Right lung (tissue), 10 donors: Measurements from ENCODE around the gene TECPR2. TPM values are rescaled to one million over a fixed set of nuclear protein-coding genes. Genes with fewer than 3 reads are reported as not detected.

Source experiments
- DNase-seq, 2 donors: peaks; one replicate each; pipeline ENCODE4 v3.0.0-alpha.2; 2013
- long read RNA-seq, 8 donors: transcript quantifications; one replicate each; lab custom pipeline, GENCODE V29; 2026
- polyA plus RNA-seq, 5 donors: library from polyadenylated mRNA; unstranded; fragments of 120-200 nt; gene quantifications; one replicate each; pipeline versions ENCODE4 v1.2.1 to v1.2.3, GENCODE V29; 2013; ENCODE audit warnings: inconsistent platforms in 1 of 5, low replicate concordance in 1 of 5; ENCODE audit not compliant: insufficient read length in 5 of 5, insufficient read depth in 1 of 5

TECPR2 gene, protein sequence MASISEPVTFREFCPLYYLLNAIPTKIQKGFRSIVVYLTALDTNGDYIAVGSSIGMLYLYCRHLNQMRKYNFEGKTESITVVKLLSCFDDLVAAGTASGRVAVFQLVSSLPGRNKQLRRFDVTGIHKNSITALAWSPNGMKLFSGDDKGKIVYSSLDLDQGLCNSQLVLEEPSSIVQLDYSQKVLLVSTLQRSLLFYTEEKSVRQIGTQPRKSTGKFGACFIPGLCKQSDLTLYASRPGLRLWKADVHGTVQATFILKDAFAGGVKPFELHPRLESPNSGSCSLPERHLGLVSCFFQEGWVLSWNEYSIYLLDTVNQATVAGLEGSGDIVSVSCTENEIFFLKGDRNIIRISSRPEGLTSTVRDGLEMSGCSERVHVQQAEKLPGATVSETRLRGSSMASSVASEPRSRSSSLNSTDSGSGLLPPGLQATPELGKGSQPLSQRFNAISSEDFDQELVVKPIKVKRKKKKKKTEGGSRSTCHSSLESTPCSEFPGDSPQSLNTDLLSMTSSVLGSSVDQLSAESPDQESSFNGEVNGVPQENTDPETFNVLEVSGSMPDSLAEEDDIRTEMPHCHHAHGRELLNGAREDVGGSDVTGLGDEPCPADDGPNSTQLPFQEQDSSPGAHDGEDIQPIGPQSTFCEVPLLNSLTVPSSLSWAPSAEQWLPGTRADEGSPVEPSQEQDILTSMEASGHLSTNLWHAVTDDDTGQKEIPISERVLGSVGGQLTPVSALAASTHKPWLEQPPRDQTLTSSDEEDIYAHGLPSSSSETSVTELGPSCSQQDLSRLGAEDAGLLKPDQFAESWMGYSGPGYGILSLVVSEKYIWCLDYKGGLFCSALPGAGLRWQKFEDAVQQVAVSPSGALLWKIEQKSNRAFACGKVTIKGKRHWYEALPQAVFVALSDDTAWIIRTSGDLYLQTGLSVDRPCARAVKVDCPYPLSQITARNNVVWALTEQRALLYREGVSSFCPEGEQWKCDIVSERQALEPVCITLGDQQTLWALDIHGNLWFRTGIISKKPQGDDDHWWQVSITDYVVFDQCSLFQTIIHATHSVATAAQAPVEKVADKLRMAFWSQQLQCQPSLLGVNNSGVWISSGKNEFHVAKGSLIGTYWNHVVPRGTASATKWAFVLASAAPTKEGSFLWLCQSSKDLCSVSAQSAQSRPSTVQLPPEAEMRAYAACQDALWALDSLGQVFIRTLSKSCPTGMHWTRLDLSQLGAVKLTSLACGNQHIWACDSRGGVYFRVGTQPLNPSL (N-terminal part only)
- polyA plus RNA-seq: 10 to 100 TPM; 13.8 to 15.6 (median 14.5) TPM
- long read RNA-seq, donor 1, partial matches to known transcripts: 0 of 1 reads
- long read RNA-seq, donor 1, other reads (novel, unspliced or antisense): 0 of 1 reads
- long read RNA-seq, donor 2: 0 reads
- long read RNA-seq, donor 3, partial matches to known transcripts: 9 of 10 reads
- long read RNA-seq, donor 3, other reads (novel, unspliced or antisense): 0 of 10 reads
- long read RNA-seq, donor 4: 0 reads
- long read RNA-seq, donor 5, partial matches to known transcripts: 6 of 6 reads
- long read RNA-seq, donor 5, other reads (novel, unspliced or antisense): 0 of 6 reads
- long read RNA-seq, donor 6, full-length matches to known transcripts: 2 of 18 reads
- long read RNA-seq, donor 6, partial matches to known transcripts: 16 of 18 reads
- long read RNA-seq, donor 6, other reads (novel, unspliced or antisense): 0 of 18 reads
- long read RNA-seq, donor 7: 0 reads
- long read RNA-seq, donor 8, partial matches to known transcripts: 0 of 1 reads
- long read RNA-seq, donor 8, other reads (novel, unspliced or antisense): 0 of 1 reads

DNA sequence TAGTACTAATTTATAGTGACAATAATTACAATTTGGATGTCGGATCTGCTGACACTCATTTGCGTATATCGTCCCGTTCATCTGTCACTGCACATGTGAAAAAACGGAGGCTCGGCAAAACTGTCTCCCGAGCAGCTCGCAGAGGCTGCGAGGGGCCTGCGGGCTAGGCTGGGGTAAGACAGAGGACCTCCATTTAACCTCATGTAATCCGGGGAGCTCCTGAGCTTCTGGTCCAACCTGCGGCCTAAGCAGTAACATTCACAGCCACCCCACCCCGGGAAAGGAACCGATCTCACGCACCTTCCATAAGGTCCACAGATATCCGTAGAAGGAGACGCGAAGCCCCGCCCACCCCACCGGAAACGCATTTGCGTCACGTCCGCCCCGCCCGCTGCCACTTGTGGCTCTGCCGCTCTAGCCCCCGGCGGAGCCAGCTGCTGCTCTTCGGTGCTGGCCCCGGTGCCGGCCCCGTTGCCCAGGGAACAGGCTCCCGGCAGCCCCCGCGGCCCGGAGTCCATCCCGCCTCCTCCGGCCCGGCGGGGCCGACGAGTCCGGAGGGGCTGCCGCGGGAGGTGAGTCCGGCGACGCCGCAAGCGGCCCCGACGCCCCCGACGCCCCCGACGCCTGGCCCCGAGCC, at the start of gene TECPR2, which contains the start of gene CINP:
Gene TECPR2, plus strand, starts transcription at position 397 of the 637 bp plus-strand sequence. CDS start 13,781 bp downstream, outside the sequence.
Gene CINP, minus strand, starts transcription at position 346 of the 637 bp plus-strand sequence. Its CDS starts 39 bp downstream, at position 307.
- DNase-seq: peak; percentile 94

DNA sequence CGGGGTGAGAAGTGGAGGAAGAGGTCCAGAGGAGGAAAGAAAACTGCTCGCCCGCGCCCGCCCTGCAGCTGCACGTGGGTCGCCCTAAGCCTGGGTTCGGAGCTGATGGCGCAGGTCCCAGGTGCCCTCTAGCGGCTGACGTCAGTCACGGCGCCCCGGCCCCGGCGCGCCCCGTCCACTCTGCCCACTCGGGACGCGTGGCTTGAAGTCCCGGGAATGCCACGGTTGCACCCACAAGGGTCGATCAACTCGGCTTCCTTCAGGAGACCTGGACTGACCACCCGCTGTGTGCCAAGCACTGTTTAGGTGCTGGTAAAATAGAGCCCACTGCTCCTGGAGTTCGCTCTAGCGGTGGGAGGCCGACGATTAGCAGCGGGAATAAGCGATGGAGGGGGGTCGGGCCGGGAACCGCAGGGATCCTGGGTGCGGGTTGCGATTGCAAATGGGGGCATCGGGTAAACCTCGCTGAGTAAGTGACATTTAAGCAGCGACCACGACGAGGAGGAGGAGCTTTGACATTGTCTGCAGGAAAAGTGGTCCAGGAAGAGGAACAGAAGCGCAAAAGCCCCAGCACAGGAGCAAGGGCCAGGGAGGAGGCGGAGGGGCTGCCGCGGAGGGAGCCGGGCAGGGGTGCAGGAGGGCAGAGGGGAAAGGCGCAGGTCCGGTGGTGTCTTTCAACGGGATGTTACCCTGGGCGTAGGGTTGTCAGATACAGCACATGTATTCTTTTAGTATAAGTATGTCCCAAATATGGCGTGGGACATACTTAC, 48.3 kb upstream of the TECPR2 start:
- peak; percentile 79 to 86 for DNase-seq

DNA sequence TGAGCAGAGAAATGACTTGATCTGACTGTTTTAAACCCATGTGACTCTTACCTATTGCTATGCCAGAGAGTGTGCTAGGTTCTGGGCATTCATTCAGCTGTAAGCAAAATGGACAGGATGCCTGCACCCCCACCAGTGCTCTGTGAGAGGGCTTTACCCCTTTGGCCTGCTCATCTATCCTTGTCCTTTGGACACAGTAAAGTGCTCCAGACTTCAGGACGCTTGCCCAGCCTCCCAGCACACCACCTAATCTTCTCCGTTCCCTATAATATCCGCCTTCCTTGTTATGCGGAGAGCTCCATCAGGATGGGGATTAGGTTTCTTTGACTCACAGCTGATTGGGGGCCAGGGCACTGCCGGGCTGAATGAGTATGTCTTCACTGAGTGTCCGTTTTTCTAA, 47.6 kb upstream of the TECPR2 start:
- no peak for DNase-seq

DNA sequence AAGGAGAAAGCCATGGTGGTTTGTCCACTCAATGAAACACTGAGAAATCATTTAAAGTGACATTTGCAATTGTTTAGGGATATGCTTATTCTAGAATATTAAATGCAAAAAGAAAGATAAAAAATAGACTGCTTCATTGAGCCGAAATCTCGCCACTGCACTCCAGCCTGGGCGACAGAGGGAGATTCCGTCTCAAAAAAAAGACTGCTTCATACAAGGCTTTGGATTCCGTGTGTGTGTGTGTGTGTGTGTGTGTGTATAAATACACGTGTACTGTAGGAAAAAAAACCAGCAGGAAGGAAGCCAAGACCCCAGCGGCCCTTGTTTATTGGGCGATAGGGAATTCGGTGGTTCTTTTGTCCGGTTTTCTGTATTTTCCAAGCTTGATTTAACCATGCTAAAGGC, 46.4 kb upstream of the TECPR2 start:
- no peak for DNase-seq

DNA sequence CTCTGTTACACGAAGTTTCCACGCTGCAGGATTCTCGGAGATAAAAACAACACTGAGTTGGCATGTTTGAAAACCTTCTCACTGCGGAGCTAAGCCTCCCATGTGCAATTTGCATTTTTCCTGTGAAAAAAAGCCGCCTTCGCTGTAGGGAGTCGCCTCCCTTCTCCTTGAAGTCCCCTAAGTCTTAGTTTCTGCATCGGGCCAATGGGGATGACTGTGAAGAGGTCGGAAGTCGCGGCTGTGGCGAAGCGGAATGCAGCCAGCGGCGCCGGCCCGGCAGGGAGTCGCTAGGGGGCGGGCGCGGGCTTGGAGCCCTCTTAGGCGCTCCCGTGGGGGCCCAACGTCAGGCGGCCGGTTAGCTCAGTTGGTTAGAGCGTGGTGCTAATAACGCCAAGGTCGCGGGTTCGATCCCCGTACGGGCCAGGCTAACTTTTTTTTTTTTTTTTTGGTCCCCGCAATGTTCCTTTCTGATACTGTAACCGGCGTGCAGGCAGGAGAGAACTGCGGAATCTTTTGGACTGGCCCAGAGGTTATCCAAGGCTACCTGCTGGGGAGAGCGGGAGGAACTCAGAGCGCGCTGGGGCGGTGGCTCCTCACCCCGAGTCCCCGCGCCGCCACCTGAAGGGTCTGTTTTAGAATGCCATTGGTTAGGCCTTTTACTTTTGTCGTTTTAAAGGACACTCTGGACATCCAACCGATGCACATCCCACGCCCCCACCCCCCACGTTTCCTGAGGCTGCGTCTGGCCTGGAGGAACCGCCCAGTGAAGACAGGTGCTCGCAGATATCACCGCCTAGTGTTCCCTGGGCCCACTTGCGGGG, 45.8 kb upstream of the TECPR2 start:
- DNase-seq: peak; percentile 90 to 92

DNA sequence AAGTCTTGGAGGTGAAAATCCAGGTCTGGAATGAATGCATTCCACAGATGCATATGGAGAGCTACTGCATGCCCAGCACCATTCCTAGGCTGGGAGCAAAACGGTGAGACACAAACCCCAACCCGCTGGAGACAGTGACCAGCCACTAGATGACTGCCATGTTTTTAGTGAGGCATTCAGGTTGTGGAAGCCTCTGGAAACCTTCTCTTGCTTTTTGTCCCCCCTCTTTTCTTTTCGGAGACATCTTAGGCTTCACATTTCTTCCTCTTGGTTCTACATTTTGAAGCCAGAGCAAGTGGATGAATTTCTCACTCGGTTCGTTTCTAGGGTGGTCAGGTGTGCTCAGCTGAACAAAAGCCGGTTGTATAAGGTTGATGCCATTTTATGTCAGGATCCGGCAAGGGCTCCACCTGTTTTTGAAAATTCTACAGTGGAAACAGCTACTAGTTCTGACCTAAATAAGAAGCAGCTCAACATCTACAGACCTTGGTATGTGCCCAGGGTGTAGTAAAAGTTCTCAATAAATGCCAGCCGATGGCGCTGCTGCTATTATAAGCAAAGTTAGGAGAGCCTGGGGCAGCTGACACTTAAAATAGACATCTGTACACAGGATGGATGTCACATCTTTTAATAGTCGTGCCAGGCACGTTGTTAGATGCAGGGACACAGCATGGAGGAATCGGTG, 45.0 kb upstream of the TECPR2 start:
- no peak for DNase-seq

DNA sequence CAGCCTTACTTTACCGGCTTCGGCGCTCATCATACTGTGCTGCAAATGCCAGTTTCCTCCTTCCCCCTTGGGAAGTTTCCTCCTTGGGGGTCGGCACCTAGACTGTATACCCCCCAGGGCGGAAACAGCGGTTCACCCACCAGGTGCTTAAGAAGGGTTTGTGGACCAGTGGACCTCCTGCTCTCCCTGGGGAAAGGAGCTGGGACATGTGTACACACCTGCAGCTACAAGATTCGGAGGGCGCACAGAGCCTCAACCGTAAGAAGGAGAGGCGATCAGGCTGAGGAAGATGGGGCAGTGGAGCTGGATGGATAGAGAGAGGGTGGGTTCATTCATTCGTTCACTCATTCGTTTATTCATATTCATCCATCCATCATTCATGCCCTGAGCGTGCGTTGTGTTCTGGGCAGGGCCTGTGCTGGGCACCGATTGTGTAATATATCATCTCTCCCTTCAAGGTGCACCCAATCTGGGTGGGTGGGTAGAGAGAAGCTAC, 43.9 kb upstream of the TECPR2 start:
- no peak for DNase-seq

DNA sequence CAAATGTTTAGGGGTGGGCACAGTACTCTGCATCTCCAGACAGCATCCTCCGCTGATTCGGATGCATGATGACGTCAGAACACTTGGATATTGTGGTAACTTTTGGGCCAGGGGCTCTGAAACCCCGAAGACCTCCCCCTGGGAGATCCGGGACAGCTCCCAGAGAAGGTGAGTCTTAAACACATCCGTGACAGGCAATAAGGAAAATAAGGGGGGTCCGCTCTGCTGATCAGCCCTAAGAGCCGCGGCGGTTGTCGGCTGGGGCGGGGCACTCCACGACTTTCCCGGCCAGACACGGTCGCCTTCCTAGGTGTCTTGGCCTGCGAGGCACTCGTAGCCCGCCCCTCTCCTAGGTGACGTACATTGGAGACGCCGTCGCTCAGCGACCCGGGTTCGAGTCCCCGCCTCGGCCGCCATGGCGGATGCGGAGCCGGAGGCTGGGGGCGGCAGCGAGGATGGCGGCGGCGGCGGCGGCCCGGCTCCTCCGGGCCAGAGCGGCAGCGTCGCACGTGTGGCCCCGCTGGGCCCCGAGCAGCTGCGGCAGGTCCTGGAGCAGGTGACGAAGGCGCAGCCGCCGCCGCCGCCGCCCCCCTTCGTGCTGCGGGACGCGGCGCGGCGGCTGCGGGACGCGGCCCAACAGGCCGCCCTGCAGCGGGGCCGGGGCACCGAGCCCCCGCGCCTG, 43.2 kb upstream of the TECPR2 start, which contains the start of gene ZNF839:
Gene ZNF839, plus strand, starts transcription at position 396 of the 682 bp plus-strand sequence. Its CDS starts 20 bp downstream, at position 416.
- DNase-seq: peak; percentile 87 to 90

DNA sequence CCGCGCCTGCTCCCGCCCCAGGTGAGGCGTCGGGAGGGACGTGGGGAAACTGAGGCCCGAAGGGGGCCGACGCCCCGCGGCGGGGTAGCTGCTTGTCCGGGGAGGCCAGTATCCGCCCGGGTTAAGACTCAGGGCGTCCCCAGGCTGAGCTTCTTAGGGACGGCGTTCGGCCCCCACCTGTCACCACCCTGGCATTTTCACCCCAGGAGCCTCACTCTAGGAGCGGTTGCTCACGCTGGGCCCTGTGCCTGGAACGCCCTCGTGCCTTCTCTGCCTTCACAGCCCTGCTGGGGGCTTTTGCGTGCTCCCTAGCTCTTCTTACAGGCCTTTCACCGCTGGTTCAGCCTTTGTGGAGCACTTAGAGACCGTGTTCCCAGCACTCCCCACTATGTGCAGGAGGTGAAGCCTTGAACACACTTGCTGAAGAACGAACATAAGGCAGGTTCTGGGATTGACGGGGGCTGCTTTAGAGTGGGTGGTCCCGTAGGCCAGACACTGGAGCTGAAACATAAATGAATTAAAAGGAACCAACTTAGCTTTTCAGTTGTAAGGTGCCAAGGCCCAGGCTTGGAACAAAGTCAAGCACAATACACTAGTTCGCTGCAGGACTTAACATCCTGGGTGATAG, 42.6 kb upstream of the TECPR2 start:
- peak in 1 of 2 donors; percentile 38 for DNase-seq

DNA sequence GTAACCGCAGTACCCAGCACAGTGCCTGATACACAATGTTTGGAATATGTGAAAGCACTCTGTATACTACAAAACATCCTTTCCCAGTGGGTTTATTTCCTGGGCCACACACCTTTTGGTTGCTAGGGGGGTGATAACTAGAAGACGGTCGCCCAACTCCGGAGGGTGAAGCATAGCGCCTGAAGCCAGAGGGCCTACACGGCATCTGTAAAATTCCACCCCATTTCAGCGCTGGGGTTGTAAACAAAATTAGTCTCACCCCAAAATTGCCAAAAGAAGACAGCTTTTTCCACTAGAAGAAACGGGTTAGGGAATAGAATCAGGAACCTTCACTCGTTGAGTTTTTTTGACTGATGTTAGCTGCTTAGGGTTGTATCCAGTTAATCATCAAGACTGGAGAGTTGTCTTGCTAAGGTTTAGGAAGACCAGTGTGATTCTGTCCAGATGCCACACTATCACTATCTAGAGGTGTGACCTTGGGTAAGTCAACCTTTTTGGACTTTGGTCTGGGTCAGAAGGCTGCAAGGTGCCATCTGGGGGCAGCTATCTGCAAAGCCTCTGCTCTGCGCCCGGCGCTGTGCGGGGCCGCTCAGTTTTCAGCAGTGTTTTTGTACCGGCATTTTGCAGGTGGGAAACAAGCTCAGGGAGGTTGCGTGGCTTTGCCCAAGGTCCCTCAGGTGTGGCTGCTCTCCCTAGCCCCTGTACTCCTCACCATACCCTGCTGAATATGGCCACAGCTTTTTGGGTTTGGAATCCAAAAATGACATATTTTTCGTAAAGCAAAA, 41.9 kb upstream of the TECPR2 start:
- no peak for DNase-seq

DNA sequence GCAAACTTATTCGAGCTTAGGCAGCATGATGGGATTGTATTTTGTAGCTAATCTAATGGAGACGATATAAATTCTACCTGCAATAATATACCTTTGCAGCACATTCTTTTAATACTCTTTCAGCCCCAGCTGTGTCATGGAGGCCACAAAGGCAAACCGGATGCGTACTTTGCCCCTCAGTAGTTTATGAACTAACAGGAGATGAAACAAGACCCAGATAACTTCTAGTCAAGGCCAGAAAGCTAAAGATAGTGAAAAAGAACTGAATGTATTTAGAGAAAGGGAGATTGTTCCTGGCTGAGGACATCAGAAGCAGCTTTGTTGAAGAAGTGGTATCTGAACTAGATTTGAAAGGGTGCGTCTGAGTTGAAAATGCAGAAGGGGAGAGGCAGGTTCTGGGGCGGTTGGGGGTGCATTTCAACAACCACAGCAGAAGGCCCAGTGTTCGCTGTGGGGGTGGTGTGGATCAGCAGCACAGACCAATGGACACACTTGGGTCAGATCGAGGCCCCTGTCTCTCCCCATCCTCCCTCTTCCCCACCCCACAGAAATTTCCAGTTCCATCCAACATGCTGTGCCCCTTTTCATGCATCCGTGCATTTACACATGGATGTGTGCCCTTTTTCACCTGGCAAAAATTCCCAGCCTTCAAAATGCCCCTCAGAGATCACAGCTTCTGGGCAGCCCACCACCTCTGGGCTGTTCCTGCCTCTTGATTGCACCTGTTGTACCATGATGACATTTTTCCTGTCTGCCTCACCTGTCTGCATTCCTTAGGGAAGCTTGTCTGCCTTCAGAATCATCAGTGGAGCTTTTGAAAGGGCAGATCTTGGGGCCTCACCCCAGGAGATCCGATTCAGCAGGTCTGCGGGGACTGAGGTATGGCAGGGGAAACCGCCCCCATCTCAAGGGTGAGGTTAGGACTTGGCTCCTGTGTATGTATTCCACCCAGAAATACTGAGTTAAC, 41.0 kb upstream of the TECPR2 start:
- no peak for DNase-seq

DNA sequence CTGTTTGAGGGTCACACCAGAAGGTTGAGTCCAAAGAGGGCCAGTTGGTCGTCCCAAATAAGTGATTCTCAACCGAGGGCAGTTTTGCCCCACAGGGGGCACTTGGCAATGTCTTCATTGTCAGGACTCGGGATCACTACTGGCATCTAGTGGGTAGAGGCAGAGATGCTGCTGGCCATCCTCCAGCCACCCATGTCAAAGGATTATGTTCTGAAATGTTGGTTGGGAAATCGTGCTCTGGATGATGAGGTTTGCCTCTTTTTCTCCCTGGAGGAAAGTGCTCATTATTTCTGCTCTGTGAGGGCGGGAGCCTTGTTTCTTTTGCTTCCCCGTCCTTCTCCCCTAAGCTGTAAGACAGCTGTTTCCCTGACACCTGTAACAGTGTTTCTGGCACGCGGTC, 39.6 kb upstream of the TECPR2 start:
- DNase-seq: no peak

DNA sequence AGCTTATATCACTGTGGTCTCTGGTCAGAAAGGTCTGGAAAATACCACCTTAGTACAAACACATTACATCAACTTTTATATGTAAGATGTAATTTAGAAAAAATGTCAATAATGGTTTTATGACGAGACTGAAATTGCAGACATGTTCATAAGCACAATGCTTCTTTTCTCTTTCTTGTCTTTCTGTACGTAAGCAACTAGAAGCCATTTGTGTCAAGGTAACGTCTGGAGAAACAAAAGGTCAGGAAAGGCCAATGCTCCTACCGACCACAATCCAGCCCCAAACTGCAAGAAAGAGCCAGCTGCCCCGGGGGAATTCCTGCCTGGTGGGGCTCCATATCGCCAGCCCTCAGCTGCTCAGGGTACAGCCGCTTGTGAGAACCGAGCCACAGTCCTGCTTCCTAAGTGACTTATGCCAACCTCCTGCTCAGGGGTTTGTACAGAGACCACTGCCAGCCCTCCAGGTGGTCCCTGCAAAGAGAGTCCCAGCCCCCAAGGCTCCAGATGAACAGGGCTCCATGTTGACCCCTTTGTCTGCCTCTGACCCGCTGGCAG, 36.9 kb upstream of the TECPR2 start:
- no peak for DNase-seq

DNA sequence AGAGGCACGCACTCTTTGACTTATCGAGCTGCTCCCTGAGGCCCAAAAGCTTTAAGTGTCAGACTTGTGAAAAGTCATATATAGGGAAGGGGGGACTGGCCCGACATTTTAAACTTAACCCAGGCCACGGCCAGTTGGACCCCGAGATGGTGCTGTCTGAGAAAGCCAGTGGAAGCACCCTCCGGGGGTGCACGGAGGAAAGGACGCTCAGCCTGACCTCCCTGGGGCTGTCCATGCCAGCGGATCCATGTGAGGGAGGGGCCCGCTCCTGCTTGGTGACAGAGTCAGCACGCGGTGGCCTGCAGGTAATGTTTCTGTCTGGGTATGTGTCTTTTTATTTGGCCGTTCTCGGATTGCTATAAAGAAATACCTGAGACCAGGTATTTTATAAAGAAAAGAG, 36.2 kb upstream of the TECPR2 start:
- DNase-seq: no peak
